Lower leg skin (tissue), 3 donors: ENCODE measurements around the gene ABCC1.

ENCODE experiments used
- POLR2A ChIP-seq, 2 donors: fragments of 450-650 bp; IDR thresholded peaks; one replicate each; pipeline ENCODE4 v1.6.1; 2016 to 2017; ENCODE audit warnings: antibody characterized with exemption in 2 of 2, mild to moderate bottlenecking in 1 of 2, moderate library complexity in 1 of 2
- TF ChIP-seq, protein P1 (sequence below), 3 donors: fragments of 450-650 bp; IDR thresholded peaks; one replicate each; pipeline ENCODE4 v1.5.1; 2016; ENCODE audit warnings: antibody characterized with exemption in 3 of 3, mild to moderate bottlenecking in 3 of 3, moderate library complexity in 2 of 3

- TF ChIP-seq, protein P1, sequence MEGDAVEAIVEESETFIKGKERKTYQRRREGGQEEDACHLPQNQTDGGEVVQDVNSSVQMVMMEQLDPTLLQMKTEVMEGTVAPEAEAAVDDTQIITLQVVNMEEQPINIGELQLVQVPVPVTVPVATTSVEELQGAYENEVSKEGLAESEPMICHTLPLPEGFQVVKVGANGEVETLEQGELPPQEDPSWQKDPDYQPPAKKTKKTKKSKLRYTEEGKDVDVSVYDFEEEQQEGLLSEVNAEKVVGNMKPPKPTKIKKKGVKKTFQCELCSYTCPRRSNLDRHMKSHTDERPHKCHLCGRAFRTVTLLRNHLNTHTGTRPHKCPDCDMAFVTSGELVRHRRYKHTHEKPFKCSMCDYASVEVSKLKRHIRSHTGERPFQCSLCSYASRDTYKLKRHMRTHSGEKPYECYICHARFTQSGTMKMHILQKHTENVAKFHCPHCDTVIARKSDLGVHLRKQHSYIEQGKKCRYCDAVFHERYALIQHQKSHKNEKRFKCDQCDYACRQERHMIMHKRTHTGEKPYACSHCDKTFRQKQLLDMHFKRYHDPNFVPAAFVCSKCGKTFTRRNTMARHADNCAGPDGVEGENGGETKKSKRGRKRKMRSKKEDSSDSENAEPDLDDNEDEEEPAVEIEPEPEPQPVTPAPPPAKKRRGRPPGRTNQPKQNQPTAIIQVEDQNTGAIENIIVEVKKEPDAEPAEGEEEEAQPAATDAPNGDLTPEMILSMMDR (IDR thresholded peaks at IDR 0.05): no peak
- no peak for TF ChIP-seq POLR2A (IDR thresholded peaks at IDR 0.05)
Measured at GRCh38 chr16:16183562-16183961, 234.1 kb downstream of the ABCC1 start.
